Astrocyte of the spinal cord (primary cell): ENCODE results near the gene SORL1.
"Not testable (repeated sequence)": the region's sequence is repeated elsewhere in the genome, so short reads cannot be mapped to it uniquely, and the experiment has no call there.

Experiments used
- DNase-seq: peaks from one replicate; pipeline ENCODE4 v3.0.0; 2011; ENCODE audit warnings: low read depth, low spot score
- H3K4me3 ChIP-seq: 2 replicates; pipeline ENCODE4 v1.5.1; 2011; ENCODE audit warnings: low read depth, mild to moderate bottlenecking, low read length, moderate library complexity
- CTCF ChIP-seq: IDR thresholded peaks from 2 replicates; pipeline ENCODE4 v1.5.1; 2012; ENCODE audit warnings: low read depth, mild to moderate bottlenecking, low read length, inconsistent platforms
- in situ Hi-C: cut with HindIII; loops from 2 replicates; pipeline ENCODE4 v1.10.0; 2017; ENCODE audit warnings: low sequenced_read_pairs

Gene SORL1

GRCh38 chr11:121626980-121627379, 174.9 kb downstream of the SORL1 start:
- DNase-seq: no peak
- TF ChIP-seq CTCF: no peak
- H3K4me3 ChIP-seq: no peak overlapping the region
- in situ Hi-C loops: no loop called here

GRCh38 chr11:121630041-121630440, 177.9 kb downstream of the SORL1 start:
- no peak overlapping the region for H3K4me3 ChIP-seq
- peak; percentile 82 for DNase-seq
- in situ Hi-C loops: no loop called here
- no peak for TF ChIP-seq CTCF

- DNase-seq: no peak
- TF ChIP-seq CTCF: no peak
- in situ Hi-C loops: no loop called here
- H3K4me3 ChIP-seq: no peak overlapping the region
These were observed 179.3 kb downstream of the SORL1 start for GRCh38 chr11:121631456-121631855.

- in situ Hi-C loops: no loop called here
- DNase-seq: no peak
- no peak overlapping the region for H3K4me3 ChIP-seq
- no peak for TF ChIP-seq CTCF
These were observed 182.2 kb downstream of the SORL1 start for GRCh38 chr11:121634273-121634672.

GRCh38 chr11:121634889-121635288, 182.8 kb downstream of the SORL1 start:
- DNase-seq: peak; percentile 84
- in situ Hi-C loops: no loop called here
- no peak overlapping the region for H3K4me3 ChIP-seq
- no peak for TF ChIP-seq CTCF

GRCh38 chr11:121636081-121636799, 184.1 kb downstream of the SORL1 start:
- TF ChIP-seq CTCF: no peak
- in situ Hi-C loops: no loop called here

GRCh38 chr11:121636800-121637176, 184.7 kb downstream of the SORL1 start:
- in situ Hi-C loops: no loop called here
- TF ChIP-seq CTCF: no peak
- no peak overlapping the region for H3K4me3 ChIP-seq
- DNase-seq: no peak

More at GRCh38 chr11:121636081-121636799, 184.1 kb downstream of the SORL1 start:
- no peak overlapping the region for H3K4me3 ChIP-seq
- no peak for DNase-seq

GRCh38 chr11:121637587-121637986, 185.5 kb downstream of the SORL1 start:
- H3K4me3 ChIP-seq, DNase-seq, in situ Hi-C loops: not testable (repeated sequence)
